Subcutaneous adipose tissue (tissue), 4 donors: Measurements from ENCODE around the gene KLK5. TPM values are rescaled to one million over a fixed set of nuclear protein-coding genes. Genes with fewer than 3 reads are reported as not detected.

Experiments
- total RNA-seq, 4 donors: library from RNA; depleted of rRNA; stranded (reverse); fragments of >200 nt; gene quantifications; one replicate each; pipeline ENCODE4 v1.1.0, GENCODE V29; 2016
- TF ChIP-seq, protein P1 (sequence below): fragments of 450-650 bp; IDR thresholded peaks from one replicate; pipeline ENCODE4 v1.5.1; 2016; ENCODE audit warnings: low read depth, mild to moderate bottlenecking, control low read depth, antibody characterized with exemption, moderate library complexity

KLK5 gene
- total RNA-seq, 4 donors from 2014 or later = not detected

DNA sequence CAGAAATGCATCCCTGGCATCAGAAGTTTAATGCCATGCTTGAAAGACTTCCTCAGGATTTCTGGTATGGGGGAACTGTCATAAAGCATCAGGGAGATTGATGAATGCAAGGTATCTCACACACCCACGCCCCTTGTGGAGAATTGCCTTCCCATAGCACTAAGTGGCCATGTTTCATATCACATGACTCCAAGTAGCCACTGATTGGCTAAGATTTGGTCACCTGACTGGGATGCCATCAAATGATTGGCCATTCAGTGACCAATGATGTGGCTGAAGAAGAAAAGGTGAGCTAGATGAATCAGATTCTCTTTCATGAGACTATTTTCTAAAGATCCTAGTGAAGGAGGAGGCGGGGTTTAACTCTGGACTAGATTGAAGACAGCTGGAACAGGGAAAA is 41.3 kb upstream of the KLK5 start:
- TF ChIP-seq, protein P1, sequence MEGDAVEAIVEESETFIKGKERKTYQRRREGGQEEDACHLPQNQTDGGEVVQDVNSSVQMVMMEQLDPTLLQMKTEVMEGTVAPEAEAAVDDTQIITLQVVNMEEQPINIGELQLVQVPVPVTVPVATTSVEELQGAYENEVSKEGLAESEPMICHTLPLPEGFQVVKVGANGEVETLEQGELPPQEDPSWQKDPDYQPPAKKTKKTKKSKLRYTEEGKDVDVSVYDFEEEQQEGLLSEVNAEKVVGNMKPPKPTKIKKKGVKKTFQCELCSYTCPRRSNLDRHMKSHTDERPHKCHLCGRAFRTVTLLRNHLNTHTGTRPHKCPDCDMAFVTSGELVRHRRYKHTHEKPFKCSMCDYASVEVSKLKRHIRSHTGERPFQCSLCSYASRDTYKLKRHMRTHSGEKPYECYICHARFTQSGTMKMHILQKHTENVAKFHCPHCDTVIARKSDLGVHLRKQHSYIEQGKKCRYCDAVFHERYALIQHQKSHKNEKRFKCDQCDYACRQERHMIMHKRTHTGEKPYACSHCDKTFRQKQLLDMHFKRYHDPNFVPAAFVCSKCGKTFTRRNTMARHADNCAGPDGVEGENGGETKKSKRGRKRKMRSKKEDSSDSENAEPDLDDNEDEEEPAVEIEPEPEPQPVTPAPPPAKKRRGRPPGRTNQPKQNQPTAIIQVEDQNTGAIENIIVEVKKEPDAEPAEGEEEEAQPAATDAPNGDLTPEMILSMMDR = no peak

DNA sequence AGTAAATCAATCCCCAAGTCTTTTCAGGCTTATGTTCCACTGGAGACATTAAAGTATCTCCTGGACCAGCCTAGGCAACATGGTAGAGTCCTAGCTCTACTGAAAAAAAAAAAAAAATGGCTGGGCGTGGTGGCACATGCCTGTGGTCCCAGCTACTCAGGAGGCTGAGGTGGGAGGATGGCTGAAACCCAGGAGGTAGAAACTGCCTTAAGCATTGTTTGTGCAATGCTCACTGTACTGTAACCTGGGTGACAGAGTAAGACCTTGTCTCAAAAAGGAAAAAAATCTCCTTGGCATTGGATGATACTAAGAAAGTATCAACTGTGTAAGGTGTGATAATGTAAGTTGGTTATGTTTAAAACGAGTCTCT is 39.8 kb upstream of the KLK5 start:
- TF ChIP-seq, protein P1 = no peak

DNA sequence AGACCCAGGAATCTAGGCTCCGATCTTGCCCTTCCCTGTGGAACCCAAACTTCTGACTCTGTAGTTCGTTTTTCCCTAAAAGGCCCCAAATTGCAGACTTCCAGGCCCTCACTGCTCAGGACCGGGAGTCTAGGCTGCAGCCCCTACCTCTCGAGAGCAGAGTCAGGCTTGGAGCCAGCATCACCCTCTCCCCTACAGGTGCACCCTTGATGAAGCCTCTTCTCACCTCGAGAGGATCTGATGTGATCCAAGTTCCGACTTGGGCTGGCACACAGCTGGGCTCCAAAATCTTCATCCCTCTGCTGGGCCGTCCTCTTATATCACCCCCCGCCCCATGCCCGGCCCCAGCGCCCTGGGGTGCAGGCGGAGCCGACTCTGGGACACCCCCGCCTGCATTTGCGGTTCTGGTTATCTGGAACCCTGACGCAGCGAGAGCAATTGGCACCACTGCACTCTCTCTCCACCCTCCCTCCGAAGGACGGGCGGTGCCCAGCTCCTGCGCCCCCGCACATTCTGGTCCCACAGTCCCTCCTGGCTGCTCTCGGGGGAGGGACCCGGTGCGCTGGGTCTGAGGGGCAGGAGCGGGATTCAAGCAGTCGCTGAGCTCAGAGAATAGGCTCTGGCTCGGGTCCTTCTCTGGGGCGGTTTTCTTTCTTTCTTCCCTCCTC is 30.9 kb upstream of the KLK5 start, which contains the start of gene KLK7:
KLK7 (minus strand) TSS at position 293 of the 668 bp plus-strand sequence. CDS start 1,518 bp downstream, outside the sequence.
- TF ChIP-seq, protein P1 = no peak

DNA sequence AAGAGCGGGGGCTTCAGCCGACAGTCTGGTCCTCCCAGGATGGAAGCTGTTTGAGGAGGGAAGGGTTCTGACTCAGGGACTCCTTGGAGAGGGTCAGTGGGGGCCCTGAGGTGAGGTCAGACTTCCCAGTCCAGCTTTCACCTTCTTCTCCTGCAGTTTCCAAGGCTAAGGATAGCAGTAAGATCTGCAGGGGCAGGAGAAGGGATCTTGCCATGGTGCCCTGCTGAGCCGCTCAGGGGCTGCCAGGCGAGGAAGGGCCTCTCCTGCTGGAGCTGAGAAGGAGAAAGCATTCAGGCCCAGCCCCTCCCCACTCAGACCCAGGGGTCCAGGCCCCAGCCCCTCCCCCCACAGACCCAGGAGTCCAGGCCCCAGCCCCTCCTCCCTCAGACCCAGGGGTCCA is 29.3 kb upstream of the KLK5 start:
- TF ChIP-seq, protein P1 = no peak

DNA sequence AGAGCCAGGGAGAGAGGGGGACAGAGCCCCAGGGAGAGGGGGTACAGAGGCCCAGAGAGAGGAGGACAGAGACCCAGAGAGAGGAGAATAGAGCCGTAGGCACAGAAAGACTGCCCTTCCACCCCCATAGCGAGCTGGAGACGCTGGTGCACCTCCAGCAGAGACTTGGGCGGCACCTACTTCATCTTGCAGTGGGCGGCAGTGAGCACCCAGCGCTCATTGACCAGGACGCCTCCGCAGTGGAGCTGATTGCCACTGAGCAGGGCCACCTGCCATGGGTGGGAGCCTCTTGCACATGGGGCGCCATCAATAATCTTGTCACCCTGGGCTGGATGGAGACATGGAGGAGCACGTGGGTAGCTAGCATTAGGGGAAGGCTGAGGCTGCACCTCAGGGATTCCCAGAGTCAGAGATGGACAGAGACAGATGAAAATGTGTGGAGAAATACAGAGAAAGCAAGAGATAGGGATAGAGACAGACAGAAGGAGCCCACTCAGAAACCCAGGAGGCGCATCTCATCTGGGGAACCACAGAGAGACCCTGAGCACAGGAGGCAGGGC is 28.8 kb upstream of the KLK5 start:
- TF ChIP-seq, protein P1 = no peak

DNA sequence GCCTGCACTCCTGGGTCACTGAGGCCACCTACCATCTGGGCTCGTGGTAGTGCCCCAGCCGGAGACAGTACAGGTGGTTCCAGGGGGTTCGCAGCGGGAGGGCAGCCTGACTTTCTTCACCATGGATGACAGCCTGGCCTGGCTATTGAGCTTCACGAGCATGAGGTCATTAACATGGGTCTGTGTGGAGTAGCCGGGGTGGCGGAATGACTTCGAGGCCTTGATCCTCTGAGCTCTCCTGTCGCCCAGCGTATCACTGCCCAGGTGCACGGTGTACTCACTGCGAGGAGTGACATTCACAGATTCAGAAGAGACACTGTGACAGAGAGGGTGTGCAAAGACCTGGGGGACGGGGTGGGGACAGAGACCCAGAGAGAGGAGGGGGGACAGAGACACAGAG is 27.4 kb upstream of the KLK5 start:
- TF ChIP-seq, protein P1 = no peak

DNA sequence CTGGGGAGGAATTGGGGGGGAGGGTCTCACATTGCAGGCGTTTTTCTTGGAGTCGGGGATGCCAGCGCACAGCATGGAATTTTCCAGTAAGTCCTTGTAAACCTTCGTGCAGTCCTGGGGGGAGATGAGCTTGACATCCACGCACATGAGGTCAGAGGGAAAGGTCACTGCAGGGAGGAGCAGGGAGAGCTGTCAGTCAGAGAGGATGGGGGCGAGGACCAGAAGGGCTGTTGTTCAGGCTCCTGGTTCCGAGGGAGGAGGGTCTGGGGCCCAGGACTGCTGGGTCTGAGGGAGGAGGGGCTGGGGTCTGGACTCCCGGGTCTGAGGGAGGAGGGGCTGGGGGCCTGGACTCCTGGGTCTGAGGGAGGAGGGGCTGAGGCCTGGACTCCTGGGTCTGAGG is 26.9 kb upstream of the KLK5 start:
- TF ChIP-seq, protein P1 = no peak
